H9 (cell line): ENCODE measurements around the gene SLC4A5. TPM values are rescaled to one million over a fixed set of nuclear protein-coding genes. Genes with fewer than 3 reads are reported as not detected.

Experiments
- DNase-seq: peaks from one replicate; pipeline ENCODE4 v3.0.0-alpha.2; 2017
- H2AFZ ChIP-seq: one replicate; pipeline ENCODE4 v1.6.1; 2013; ENCODE audit warnings: mild to moderate bottlenecking, low read length, control low read depth, moderate library complexity
- H2AK5ac ChIP-seq: 2 replicates; pipeline ENCODE4 v1.6.1; 2013; ENCODE audit warnings: low read length, control low read depth, mixed read lengths; ENCODE audit not compliant: insufficient read length
- H2BK120ac ChIP-seq: one replicate; pipeline ENCODE4 v1.6.1; 2013; ENCODE audit warnings: low read depth, mild to moderate bottlenecking, low read length, control low read depth, inconsistent platforms; ENCODE audit not compliant: poor library complexity, severe bottlenecking
- H2BK12ac ChIP-seq: 2 replicates; pipeline ENCODE4 v1.6.1; 2013; ENCODE audit warnings: low read length, control low read depth, mixed read lengths, low read depth; ENCODE audit not compliant: insufficient read length
- H2BK15ac ChIP-seq: 2 replicates; pipeline ENCODE4 v1.6.1; 2013; ENCODE audit warnings: low read depth, low read length, control low read depth
- H2BK20ac ChIP-seq: one replicate; pipeline ENCODE4 v1.6.1; 2013; ENCODE audit warnings: low read depth, mild to moderate bottlenecking, low read length, control low read depth, inconsistent platforms; ENCODE audit not compliant: poor library complexity, severe bottlenecking
- H2BK5ac ChIP-seq: 2 replicates; pipeline ENCODE4 v1.6.1; 2013; ENCODE audit warnings: low read length, control low read depth, mixed read lengths; ENCODE audit not compliant: insufficient read length
- H3K14ac ChIP-seq: 2 replicates; pipeline ENCODE4 v1.6.1; 2013; ENCODE audit warnings: low read length, control low read depth; ENCODE audit not compliant: insufficient read depth
- H3K18ac ChIP-seq: 2 replicates; pipeline ENCODE4 v1.6.1; 2013; ENCODE audit warnings: low read depth, mild to moderate bottlenecking, mixed read lengths, low read length, control low read depth; ENCODE audit not compliant: insufficient read length
- H3K23ac ChIP-seq: 2 replicates; pipeline ENCODE4 v1.6.1; 2013; ENCODE audit warnings: low read length, control low read depth, mixed read lengths, low read depth; ENCODE audit not compliant: insufficient read length
- H3K23me2 ChIP-seq: 2 replicates; pipeline ENCODE4 v1.6.1; 2013; ENCODE audit warnings: low read depth, mild to moderate bottlenecking, mixed read lengths, low read length, control low read depth; ENCODE audit not compliant: insufficient read length, poor library complexity, severe bottlenecking
- H3K27ac ChIP-seq: 2 replicates; pipeline ENCODE4 v1.5.1; 2013; ENCODE audit warnings: low read length, control low read depth, mixed read lengths, low read depth; ENCODE audit not compliant: insufficient read length
- H3K27me3 ChIP-seq: 2 replicates; pipeline ENCODE4 v1.6.1; 2013; ENCODE audit warnings: low read length, control low read depth, inconsistent platforms; ENCODE audit not compliant: insufficient read depth
- H3K4ac ChIP-seq: 2 replicates; pipeline ENCODE4 v1.6.1; 2013; ENCODE audit warnings: low read depth, mild to moderate bottlenecking, control low read depth, inconsistent platforms, low read length, moderate library complexity
- H3K4me1 ChIP-seq: 2 replicates; pipeline ENCODE4 v1.6.1; 2013; ENCODE audit warnings: low read length, control low read depth, inconsistent platforms; ENCODE audit not compliant: insufficient read depth
- H3K4me2 ChIP-seq: 2 replicates; pipeline ENCODE4 v1.6.1; 2013; ENCODE audit warnings: low read length, control low read depth, mixed read lengths; ENCODE audit not compliant: insufficient read length, insufficient read depth
- H3K56ac ChIP-seq: 2 replicates; pipeline ENCODE4 v1.6.1; 2013; ENCODE audit warnings: low read depth, mild to moderate bottlenecking, mixed read lengths, low read length, control low read depth; ENCODE audit not compliant: insufficient read length
- H3K79me1 ChIP-seq: 2 replicates; pipeline ENCODE4 v1.6.1; 2013; ENCODE audit warnings: low read depth, mild to moderate bottlenecking, moderate library complexity, low read length, control low read depth, inconsistent platforms; ENCODE audit not compliant: insufficient read depth, poor library complexity, severe bottlenecking
- H3K79me2 ChIP-seq: 2 replicates; pipeline ENCODE4 v1.6.1; 2013; ENCODE audit warnings: low read length, control low read depth, inconsistent platforms; ENCODE audit not compliant: insufficient read depth
- H3K9ac ChIP-seq: 2 replicates; pipeline ENCODE4 v1.6.1; 2013; ENCODE audit warnings: low read length, control low read depth, mixed read lengths; ENCODE audit not compliant: insufficient read length; ENCODE audit errors: extremely low read depth
- H3K9me3 ChIP-seq: one replicate; pipeline ENCODE4 v1.6.1; 2013; ENCODE audit warnings: low read depth, low read length, inconsistent platforms; ENCODE audit not compliant: control insufficient read depth
- H3T11ph ChIP-seq: one replicate; pipeline ENCODE4 v1.6.1; 2013; ENCODE audit warnings: mild to moderate bottlenecking, low read length, control low read depth, inconsistent platforms
- H4K20me1 ChIP-seq: one replicate; pipeline ENCODE4 v1.6.1; 2013; ENCODE audit not compliant: control insufficient read depth, insufficient read length, insufficient read depth
- H4K5ac ChIP-seq: 2 replicates; pipeline ENCODE4 v1.6.1; 2013; ENCODE audit warnings: low read depth, mild to moderate bottlenecking, mixed read lengths, low read length, control low read depth; ENCODE audit not compliant: insufficient read length
- H4K8ac ChIP-seq: replicated peaks from 2 replicates; pipeline ENCODE4 v1.6.1; 2013; ENCODE audit warnings: low read length, control low read depth, mixed read lengths, low read depth; ENCODE audit not compliant: insufficient read length
- H4K91ac ChIP-seq: 2 replicates; pipeline ENCODE4 v1.6.1; 2013; ENCODE audit warnings: low read depth, mild to moderate bottlenecking, moderate library complexity, mixed read lengths, low read length, control low read depth; ENCODE audit not compliant: insufficient read length
- H3K27ac Mint-ChIP-seq, 3 experiments: 2 replicates in 2 of 3; 3 replicates in 1 of 3; pipeline ENCODE4 v1.8.0; 2020 to 2021; ENCODE audit warnings: mixed read lengths in 3 of 3, mild to moderate bottlenecking in 1 of 3, moderate library complexity in 1 of 3
- H3K27me3 Mint-ChIP-seq: 2 replicates; pipeline ENCODE4 v1.8.0; 2021; ENCODE audit warnings: low read depth, mild to moderate bottlenecking, moderate library complexity, mixed read lengths
- H3K36me3 Mint-ChIP-seq, 3 experiments: 2 replicates in 2 of 3; 3 replicates in 1 of 3; pipeline ENCODE4 v1.8.0; 2020 to 2021; ENCODE audit warnings: low read depth in 3 of 3, mixed read lengths in 3 of 3; ENCODE audit not compliant: insufficient read depth in 1 of 3
- H3K4me1 Mint-ChIP-seq, 2 experiments: 2 replicates each; pipeline ENCODE4 v1.8.0; 2020; ENCODE audit warnings: mixed read lengths in 2 of 2
- H3K4me3 Mint-ChIP-seq, 2 experiments: 2 replicates in 1 of 2; 3 replicates in 1 of 2; pipeline ENCODE4 v1.8.0; 2020 to 2021; ENCODE audit warnings: mild to moderate bottlenecking in 2 of 2, mixed read lengths in 2 of 2, moderate library complexity in 1 of 2
- H3K9me3 Mint-ChIP-seq, 2 experiments: 2 replicates in 1 of 2; 3 replicates in 1 of 2; pipeline ENCODE4 v1.8.0; 2020; ENCODE audit warnings: mild to moderate bottlenecking in 2 of 2, mixed read lengths in 2 of 2, moderate library complexity in 1 of 2
- WGBS: extraction: QIAGEN DNeasy Blood & Tissue Kit; methylation state at CpG from one replicate; pipeline ENCODE4 v1.1.7; 2013; ENCODE audit warnings: missing lambda C conversion rate, low lambda C conversion rate, mixed read lengths; ENCODE audit not compliant: insufficient read length; ENCODE audit errors: extremely low coverage; 5-methylcytosine and 5-hydroxymethylcytosine counted together
- total RNA-seq: library from RNA; stranded (reverse); gene quantifications from 2 replicates; pipeline ENCODE4 v1.2.1, GENCODE V29; 2021
- TF ChIP-seq, protein P1 (sequence below): fragments of 200-600 bp; sonication (generic); conservative IDR thresholded peaks from 3 replicates; pipeline ENCODE4 v1.8.0; 2021; ENCODE audit warnings: antibody characterized with exemption, mild to moderate bottlenecking

Gene SLC4A5
- total RNA-seq, 1 experiment from 2014 or later: 0.50 TPM

DNA sequence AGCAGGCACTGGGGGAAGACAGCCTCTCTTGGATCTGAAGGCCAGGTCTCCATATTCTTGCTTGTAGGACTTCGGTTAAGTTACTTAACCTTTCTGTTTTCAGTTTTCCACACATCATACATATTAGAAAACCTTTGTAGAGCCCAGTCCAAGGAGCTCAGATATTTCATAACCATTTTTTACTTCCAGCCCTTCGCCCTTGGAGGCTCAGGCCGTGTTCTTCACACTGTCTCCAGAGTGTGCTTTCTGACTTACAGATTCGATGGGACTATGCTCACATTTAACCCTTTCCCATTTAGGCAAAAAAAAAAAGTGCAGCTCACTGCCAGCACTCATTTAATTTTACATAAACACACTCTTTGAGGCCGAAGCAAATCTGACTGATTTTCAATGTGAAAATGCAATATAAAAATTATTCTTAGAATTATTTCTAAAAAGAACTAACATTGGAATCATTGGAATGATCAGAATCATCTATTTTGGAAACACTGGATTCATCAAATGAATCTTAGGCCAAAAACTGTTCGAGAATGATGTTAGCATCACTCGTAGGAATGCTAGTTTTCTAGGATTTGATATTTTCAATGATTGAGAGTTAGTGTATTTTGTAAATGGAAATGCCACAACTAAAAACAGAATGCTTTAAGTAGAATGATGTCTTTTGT lies 89.8 kb downstream of the SLC4A5 start:
- Mint-ChIP-seq H3K9me3 (no peaks in the 10 kb centered on the region), H3K4me1 (peaks cover under 1% of the 10 kb centered on the region in 2 experiments), H3K27me3 (peaks cover 5% of the 10 kb centered on the region), H3K4me3 (no peak overlapping the region), H3K36me3 (no peaks in the 10 kb centered on the region; a peak in 1 of 7 replicates), H3K27ac (no peak overlapping the region)
- Histone ChIP-seq H2BK120ac (no peak overlapping the region), H3K27me3 (no peaks in the 10 kb centered on the region), H2BK5ac (no peak overlapping the region), H3T11ph (no peak overlapping the region), H3K9ac (no peak overlapping the region), H2BK20ac (no peak overlapping the region), H3K23me2 (no peaks in the 10 kb centered on the region), H2AK5ac (no peak overlapping the region), H3K4me1 (no peaks in the 10 kb centered on the region), H2BK15ac (no peak overlapping the region), H4K5ac (no peak overlapping the region), H3K23ac (no peak overlapping the region), H3K79me2 (no peaks in the 10 kb centered on the region), H3K14ac (no peak overlapping the region), H4K20me1 (no peaks in the 10 kb centered on the region), H3K4ac (no peak overlapping the region), H3K79me1 (no peaks in the 10 kb centered on the region), H3K9me3 (no peaks in the 10 kb centered on the region), H3K4me2 (no peak overlapping the region), H3K27ac (no peak overlapping the region), H2AFZ (no peak overlapping the region), H3K56ac (no peak overlapping the region), H3K18ac (no peak overlapping the region), H2BK12ac (no peak overlapping the region), H4K8ac (no peak overlapping the region), H4K91ac (no peak overlapping the region)
- TF ChIP-seq, protein P1, sequence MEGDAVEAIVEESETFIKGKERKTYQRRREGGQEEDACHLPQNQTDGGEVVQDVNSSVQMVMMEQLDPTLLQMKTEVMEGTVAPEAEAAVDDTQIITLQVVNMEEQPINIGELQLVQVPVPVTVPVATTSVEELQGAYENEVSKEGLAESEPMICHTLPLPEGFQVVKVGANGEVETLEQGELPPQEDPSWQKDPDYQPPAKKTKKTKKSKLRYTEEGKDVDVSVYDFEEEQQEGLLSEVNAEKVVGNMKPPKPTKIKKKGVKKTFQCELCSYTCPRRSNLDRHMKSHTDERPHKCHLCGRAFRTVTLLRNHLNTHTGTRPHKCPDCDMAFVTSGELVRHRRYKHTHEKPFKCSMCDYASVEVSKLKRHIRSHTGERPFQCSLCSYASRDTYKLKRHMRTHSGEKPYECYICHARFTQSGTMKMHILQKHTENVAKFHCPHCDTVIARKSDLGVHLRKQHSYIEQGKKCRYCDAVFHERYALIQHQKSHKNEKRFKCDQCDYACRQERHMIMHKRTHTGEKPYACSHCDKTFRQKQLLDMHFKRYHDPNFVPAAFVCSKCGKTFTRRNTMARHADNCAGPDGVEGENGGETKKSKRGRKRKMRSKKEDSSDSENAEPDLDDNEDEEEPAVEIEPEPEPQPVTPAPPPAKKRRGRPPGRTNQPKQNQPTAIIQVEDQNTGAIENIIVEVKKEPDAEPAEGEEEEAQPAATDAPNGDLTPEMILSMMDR: no peak
- WGBS: no CpG with 5 or more reads among the region's 7 CpGs
- DNase-seq: no peak
